Ovary (tissue), 9 donors: Measurements from ENCODE around the gene GALNT13. TPM values are rescaled to one million over a fixed set of nuclear protein-coding genes. Genes with fewer than 3 reads are reported as not detected.

Experiments used
- DNase-seq, 5 donors: peaks; one replicate each; pipeline ENCODE4 v3.0.0-alpha.2; 2019 to 2020
- H3K27ac ChIP-seq, 2 donors: fragments of 200-600 bp; one replicate each; pipeline versions ENCODE4 v1.5.1 to v1.8.0; 2019 to 2022
- H3K27me3 ChIP-seq: fragments of 200-600 bp; one replicate; pipeline ENCODE4 v1.8.0; 2022
- H3K36me3 ChIP-seq: fragments of 200-600 bp; sonication (generic); one replicate; pipeline ENCODE4 v1.5.1; 2019
- H3K4me1 ChIP-seq: one replicate; pipeline ENCODE4 v1.8.1; 2013; ENCODE audit warnings: mild to moderate bottlenecking, moderate library complexity; ENCODE audit not compliant: insufficient read depth
- H3K4me3 ChIP-seq: fragments of 200-600 bp; sonication (generic); one replicate; pipeline ENCODE4 v1.5.1; 2017
- H3K9me3 ChIP-seq, 2 donors: fragments of 200-600 bp in 1 of 2; sonication (generic) in 1 of 2; one replicate each; pipeline versions ENCODE4 v1.5.1 to v1.8.1; 2013 to 2019; ENCODE audit warnings: mild to moderate bottlenecking in 1 of 2, moderate library complexity in 1 of 2
- CTCF ChIP-seq, 3 donors: fragments of 450-650 bp in 2 of 3; fragments of 200-600 bp in 1 of 3; IDR thresholded peaks; one replicate each; pipeline versions ENCODE4 v1.5.1 to v1.8.0; 2016 to 2022; ENCODE audit warnings: antibody characterized with exemption in 3 of 3, mild to moderate bottlenecking in 1 of 3
- EP300 ChIP-seq: sonication (generic); formaldehyde crosslinking; IDR thresholded peaks from one replicate; pipeline ENCODE4 v1.6.1; 2017; ENCODE audit warnings: antibody characterized with exemption
- POLR2A ChIP-seq: fragments of 450-650 bp; IDR thresholded peaks from one replicate; pipeline ENCODE4 v1.6.1; 2017; ENCODE audit warnings: antibody characterized with exemption, mild to moderate bottlenecking, moderate library complexity
- WGBS, 3 donors: extraction: QIAGEN DNeasy Blood & Tissue Kit in 1 of 3; methylation state at CpG; one replicate each; pipeline versions ENCODE4 v1.1.5 to v1.1.7; 2013 to 2017; 5-methylcytosine and 5-hydroxymethylcytosine counted together
- intact Hi-C, 4 donors: fragments of 100-400 bp; cut with DNase I; formaldehyde crosslinking; loops; one replicate each; pipeline versions ENCODE4 v1.11.0 to v1.15.1; 2022 to 2023
- polyA plus RNA-seq, 2 donors: library from polyadenylated mRNA; stranded (reverse); fragments of 200-250 nt in 1 of 2; fragments of 350-450 nt in 1 of 2; fragmentation: Illumina TruSeq in 1 of 2; extraction: RNeasy Lipid Tissue Mini Kit (QIAGEN cat#74804) in 1 of 2; gene quantifications; one replicate each; pipeline ENCODE4 v1.2.3, GENCODE V29; 2013 to 2014
- total RNA-seq, 7 donors: library from RNA; depleted of rRNA in 2 of 7; stranded (reverse); fragments of >200 nt in 2 of 7; fragmentation: NEBNext Ultra II Directional in 3 of 7; extraction: Animal tissue kit (Norgen Biotek cat#: 25700) in 3 of 7; gene quantifications; one replicate each; pipeline versions ENCODE4 v1.1.0 to v1.2.4, GENCODE V29; 2016 to 2023
- donor health status: DM: no; HTN: no; CAD: no; lungs with moderate emphysema.
- donor health status: DM: no; HTN: no; CAD: no.
- donor health status: Bipolar disorder and iron deficiency.
- donor health status: DM: yes; HTN: yes; CAD: no.
- donor health status: DM: no; HTN: no; CAD: no.
- donor health status: DM: yes; HTN: yes; CAD: no.

The GALNT13 gene
- total and polyA plus RNA-seq, 9 donors, result 0.22 to 4.7 (median 1.1) TPM; not detected in 1

- Histone ChIP-seq H3K4me3 (no peak overlapping the region), H3K36me3 (no peaks in the 10 kb centered on the region), H3K27me3 (no peaks in the 10 kb centered on the region), H3K27ac (no peak overlapping the region), H3K9me3 (no peaks in the 10 kb centered on the region), H3K4me1 (no peaks in the 10 kb centered on the region)
- intact Hi-C loops, result no loop called here
- WGBS, 3 donors, result 52 to 67% (median 54%) methylated on average over 1 of the region's 1 CpG
- no peak for TF ChIP-seq POLR2A
- no peak for TF ChIP-seq EP300
- TF ChIP-seq CTCF (IDR thresholded peaks at IDR 0.05), result no peak
- no peak for DNase-seq
Observed at GRCh38 chr2:154078926-154079325, 207.2 kb downstream of the GALNT13 start.

- no peaks in the 10 kb centered on the region for H3K36me3 ChIP-seq
- WGBS, 3 donors, result 77 to 85% (median 80%) methylated on average over 2 of the region's 2 CpGs
- DNase-seq, result no peak
- H3K9me3 ChIP-seq, result no peaks in the 10 kb centered on the region
- no peaks in the 10 kb centered on the region for H3K27me3 ChIP-seq
- H3K27ac ChIP-seq, result no peak overlapping the region
- TF ChIP-seq CTCF (IDR thresholded peaks at IDR 0.05) (no peak), EP300 (no peak), POLR2A (no peak)
- H3K4me1 ChIP-seq, result no peaks in the 10 kb centered on the region
- H3K4me3 ChIP-seq, result no peak overlapping the region
- intact Hi-C loops, result no loop called here
Observed at GRCh38 chr2:154092571-154092970, 220.8 kb downstream of the GALNT13 start.

- WGBS, 3 donors, result 63 to 83% (median 68%) methylated on average over 2 of the region's 2 CpGs
- no peaks in the 10 kb centered on the region for H3K27me3 ChIP-seq
- H3K27ac ChIP-seq, result no peak overlapping the region
- no peaks in the 10 kb centered on the region for H3K36me3 ChIP-seq
- TF ChIP-seq EP300, result no peak
- no peak for TF ChIP-seq CTCF (IDR thresholded peaks at IDR 0.05)
- no peak for TF ChIP-seq POLR2A
- intact Hi-C loops, result no loop called here
- H3K4me1 ChIP-seq, result no peaks in the 10 kb centered on the region
- H3K9me3 ChIP-seq, result no peaks in the 10 kb centered on the region
- H3K4me3 ChIP-seq, result no peak overlapping the region
- DNase-seq, result no peak
Observed at GRCh38 chr2:154093856-154094255, 222.1 kb downstream of the GALNT13 start.

GRCh38 chr2:154097833-154098398 is 226.2 kb downstream of the GALNT13 start:
- Histone ChIP-seq H3K9me3 (no peaks in the 10 kb centered on the region), H3K4me3 (no peak overlapping the region), H3K36me3 (no peaks in the 10 kb centered on the region), H3K27ac (no peak overlapping the region), H3K4me1 (no peaks in the 10 kb centered on the region), H3K27me3 (no peaks in the 10 kb centered on the region)
- 78 to 86% (median 78%) methylated on average over 4 of the region's 4 CpGs for WGBS, 3 donors
- intact Hi-C loops, result no loop called here
- TF ChIP-seq POLR2A (no peak), EP300 (no peak), CTCF (IDR thresholded peaks at IDR 0.05) (no peak)
- no peak for DNase-seq
